Activated CD8-positive, alpha-beta memory T cell treated with anti-CD3 and anti-CD28 coated beads, Interleukin-2, amount 50 U/mL, for 1 hour (primary cell): ENCODE data around the gene NDUFA7.
"Not testable (repeated sequence)": the region's sequence is repeated elsewhere in the genome, so short reads cannot be mapped to it uniquely, and the experiment has no call there.

Experiments
- DNase-seq: peaks from one replicate; pipeline ENCODE4 v3.0.0-alpha.2; 2020; ENCODE audit errors: extremely low read depth

NDUFA7 gene

DNA sequence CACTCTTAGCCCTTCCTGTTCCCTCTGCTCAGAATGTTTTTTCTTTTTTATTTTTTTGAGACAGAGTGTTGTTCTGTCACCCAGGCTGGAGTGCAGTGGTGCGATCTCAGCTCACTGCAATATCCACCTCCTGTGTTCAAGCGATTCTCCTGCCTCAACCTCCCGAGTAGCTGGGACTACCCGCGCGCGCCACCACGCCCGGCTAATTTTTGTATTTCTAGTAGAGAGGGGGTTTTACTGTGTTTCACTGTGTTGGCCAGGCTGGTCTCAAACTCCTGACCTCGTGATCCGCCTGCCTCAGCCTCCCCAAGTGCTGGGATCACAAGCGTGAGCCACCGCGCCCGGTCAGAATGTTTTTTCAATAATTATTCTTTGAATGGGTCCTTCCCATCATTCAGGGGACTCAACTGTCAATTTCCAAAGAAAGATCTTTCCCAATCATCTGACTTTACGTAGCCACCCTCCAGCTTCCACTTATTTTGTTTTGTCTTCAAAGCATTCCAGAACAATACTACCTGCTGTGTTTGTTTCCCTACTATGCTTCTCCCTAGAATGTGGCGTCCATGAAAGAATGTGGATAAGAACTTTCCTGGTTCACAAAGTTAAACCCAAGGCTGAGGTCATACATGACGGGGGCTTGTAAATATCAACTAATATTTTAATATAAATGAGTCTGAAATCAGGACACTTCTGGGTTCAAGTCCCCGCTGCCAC is 1.2 kb downstream of the NDUFA7 start:
- no peak for DNase-seq

DNA sequence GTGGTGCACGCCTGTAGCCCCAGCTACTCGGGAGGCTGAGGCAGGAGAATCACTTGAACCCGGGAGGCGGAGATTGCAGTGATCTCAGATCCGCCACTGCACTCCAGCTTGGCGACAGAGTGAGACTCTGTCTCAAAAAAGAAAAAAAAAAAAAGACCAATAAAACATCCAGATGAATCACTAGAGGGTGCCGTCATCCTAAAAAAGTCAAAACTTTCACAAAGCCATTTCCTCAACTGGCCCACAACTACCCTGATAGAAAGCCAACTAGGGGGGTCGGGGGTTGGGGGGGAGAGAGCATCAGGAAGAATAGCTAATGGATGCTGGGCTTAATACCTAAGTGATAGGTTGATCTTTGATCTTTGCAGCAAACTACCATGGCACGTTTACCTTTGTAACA is 2.3 kb downstream of the NDUFA7 start:
- DNase-seq: not testable (repeated sequence)

DNA sequence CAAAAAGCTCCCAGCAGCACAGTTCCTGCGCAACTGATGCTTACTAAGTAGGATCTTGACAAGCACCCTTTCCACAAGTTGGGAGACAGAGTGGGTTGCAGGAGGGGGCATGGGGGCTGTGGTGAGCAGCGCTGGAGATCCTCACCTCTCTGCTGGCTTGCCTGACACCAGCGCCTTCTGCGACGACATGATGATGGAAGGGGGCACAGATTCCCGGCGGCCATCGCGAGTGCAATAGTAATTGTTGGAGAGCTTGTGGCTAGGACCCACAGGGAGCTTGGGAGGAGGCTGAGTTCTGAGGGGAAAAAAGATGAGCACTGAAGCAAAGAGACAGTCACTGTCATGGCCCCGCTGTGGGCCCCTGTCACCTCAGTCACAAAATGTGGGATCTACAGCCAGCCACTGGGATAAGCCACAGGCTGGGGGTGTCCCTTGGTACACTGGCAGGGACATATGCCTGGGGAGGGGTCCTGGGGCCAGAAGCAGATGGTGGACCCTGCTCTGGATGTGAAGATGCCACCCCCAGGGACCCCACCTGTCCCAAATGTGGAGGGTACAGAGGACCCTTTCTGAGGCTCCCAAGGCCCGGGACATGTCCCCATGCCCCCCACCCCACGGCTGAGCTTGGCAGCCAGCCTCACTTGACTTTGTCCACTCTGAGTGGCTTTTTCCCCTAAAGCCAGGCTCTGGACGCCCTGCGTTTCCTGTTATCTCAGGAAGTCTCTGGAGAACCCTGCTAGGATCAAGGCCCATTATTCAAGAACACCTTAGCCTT is 4.6 kb downstream of the NDUFA7 start:
- DNase-seq: no peak

DNA sequence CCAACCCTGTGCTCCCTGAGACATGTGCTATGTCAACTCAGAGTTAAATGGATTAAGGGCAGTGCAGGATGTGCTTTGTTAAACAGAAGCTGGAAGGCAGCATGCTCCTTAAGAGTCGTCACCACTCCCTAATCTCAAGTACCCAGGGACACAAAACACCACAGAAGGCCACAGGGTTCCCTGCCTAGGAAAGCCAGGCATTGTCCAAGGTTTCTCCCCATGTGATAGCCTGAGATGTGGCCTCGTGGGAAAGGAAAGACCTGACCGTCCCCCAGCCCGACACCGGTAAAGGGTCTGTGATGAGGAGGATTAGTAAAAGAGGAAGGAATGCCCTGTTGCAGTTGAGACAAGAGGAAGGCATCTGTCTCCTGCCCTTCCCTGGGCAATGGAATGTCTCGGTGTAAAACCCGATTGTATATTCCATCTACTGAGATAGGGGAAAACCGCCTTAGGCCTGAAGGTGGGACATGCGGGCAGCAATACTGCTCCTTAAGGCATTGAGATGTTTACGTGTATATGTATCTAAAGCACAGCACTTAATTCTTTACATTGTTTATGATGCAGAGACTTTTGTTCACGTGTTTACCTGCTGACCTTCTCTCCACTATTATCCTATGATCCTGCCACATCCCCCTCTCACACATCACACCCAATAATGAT is 6.1 kb downstream of the NDUFA7 start:
- not testable (repeated sequence) for DNase-seq

DNA sequence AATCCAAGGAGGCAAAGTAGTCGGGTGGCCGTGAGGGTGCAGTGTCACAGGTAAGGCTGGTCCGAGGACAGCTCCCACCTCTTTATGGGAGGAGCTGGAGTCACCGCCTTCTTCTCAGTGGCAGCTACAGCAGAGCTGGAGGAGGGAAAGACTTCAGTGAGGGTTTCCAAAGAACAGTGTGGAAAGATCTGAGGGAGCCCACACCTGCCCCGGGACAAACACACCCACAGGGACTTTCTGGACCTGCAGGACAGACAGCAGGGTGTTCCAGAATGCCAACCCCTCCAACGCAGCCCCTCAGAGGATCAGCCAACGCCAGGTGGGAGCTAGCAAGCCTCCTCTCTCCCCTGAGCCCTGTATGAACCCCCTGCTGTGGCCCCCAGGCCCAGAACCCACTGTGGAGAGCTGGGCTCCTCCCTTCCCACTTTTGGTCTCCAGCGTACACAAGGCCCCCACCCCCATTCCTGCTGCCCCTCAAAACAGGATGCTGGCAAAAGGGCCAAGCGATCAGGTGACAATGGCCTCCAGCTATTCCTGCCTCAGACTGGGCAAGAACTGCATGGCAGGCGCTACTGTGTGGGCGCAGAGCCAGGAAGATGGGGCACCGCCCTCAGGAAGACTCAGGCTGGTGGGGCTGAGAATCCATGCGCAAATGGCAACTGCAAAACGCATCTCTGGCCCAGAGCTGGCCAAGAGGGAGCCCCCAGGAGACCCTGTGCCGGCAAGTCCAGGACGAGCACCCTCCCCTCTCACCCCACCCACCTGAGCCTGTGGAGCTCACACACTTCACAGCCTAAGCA is 9.5 kb downstream of the NDUFA7 start:
- DNase-seq: no peak

DNA sequence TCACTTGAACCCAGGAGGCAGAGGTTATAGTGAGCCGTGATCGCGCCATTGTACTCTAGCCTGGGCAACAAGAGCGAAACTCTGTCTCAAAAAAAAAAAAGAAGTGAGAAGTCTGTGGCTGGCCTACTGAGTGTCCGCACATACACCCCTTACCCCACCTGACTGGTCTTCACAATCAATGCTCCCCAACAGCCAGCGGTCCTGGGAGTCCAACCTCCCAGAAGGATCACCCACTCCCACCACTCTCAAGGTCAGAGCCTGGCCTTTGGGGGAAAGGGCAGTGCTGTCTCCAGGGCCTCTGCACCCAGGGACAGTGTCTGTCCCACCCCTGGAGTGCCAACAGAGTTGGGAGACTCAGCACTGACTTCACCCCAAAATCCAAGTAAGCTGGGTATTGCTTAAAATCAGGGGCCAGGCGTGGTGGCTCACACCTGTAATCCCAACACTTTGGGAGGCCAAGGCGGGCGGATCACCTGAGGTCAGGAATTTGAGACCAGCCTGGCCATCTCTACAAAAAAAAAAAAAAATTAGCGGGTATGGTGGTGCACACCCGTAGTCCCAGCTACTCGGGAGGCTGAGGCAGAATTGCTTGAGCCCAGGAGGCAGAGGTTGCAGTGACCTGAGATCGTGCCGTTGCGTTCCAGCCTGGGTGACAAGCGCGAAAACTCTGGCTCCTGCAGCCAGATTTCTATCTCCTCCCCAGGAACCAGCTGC is 10.7 kb downstream of the NDUFA7 start:
- no peak for DNase-seq

DNA sequence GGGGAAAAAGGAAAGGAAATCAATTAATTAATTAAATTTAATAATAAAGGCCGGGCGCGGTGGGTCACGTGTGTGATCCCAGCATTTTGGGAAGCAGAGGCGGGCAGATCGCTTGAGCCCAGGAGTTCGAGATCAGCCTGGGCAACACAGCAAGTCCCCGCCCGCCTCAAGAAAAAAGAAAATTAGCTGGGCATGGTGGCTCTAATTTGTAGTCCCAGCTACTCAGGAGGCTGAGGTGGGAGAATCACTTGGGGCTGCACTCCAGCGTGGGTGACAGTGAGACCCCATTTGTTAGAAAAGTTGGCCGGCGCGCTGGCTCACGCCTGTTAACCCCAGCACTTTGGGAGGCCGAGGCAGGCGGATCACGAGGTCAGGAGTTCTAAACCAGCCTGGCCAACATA is 12.3 kb downstream of the NDUFA7 start:
- no peak for DNase-seq

DNA sequence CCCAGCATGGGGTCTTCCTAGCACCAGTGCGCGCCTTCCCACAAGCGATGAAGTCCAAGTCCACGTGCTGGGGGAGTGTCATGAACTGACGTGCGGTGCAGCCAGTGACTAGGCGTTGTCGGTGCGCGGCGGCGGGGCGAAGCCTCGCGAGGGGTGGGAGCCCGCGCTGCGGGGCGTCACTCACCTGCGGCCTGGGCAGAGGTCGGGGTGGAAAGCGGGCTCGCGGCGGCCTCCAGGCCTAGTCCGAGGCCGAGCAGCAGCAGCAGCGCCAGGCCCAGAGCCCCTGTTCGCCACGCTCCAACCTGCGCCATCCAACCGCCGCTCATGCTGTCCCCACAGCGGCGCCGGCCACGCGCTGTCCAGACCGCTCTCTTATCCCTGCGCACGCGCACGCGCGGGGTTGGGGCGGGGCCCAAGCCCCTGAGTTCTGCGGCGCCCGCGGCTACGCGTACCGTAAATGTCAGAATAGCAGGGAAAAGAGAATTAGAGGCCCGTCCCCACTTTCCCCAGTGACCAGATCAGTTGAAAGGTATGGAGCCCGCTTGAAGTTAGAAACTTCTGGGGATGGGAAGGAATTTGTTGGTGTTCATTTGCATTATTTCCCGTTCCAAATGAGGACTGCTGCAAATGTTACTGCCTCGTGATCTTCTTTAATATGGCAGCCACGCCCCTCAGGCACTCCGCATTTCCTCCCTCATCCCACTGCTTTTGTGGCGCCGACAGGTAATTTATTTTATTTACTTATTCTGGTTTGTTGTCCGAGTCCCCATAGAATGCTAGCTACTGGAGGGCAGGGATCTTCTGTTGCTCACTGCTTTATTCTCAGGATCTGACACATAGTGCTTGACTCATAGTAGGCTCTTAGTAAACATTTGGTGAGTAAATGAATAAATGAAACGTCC is 13.0 kb downstream of the NDUFA7 start, which contains the start of gene CD320:
Gene CD320, minus strand, starts transcription at position 394 of the 902 bp plus-strand sequence. Its CDS starts 68 bp downstream, at position 326.
- DNase-seq: no peak

DNA sequence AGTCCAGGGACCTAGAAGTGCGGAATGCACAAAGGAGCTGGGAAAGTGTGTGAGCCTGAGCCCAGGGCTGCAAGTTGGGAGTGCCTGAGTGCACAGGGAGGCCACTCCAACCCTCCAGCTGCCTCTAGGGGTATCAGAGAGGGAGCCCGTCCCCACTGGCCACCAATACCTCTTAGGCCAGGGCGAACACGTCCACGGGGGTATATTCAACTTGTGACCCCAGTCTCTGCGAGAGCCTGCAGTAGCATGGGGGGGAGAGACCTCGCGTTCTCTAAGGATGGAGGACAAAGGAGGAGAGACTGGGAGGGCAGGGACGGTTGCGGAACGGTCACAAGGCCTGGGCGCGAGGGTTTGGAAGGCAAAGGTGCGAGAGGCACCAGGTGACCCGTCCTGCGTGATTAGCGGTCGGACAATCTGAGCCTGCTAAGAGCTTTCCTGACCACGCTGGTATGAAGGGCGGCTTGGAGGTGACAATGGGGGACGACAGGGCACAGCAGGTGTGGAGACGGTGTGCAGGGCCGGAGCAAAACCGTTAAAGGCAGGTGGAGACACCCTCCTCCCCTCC is 13.7 kb downstream of the NDUFA7 start:
- no peak for DNase-seq

DNA sequence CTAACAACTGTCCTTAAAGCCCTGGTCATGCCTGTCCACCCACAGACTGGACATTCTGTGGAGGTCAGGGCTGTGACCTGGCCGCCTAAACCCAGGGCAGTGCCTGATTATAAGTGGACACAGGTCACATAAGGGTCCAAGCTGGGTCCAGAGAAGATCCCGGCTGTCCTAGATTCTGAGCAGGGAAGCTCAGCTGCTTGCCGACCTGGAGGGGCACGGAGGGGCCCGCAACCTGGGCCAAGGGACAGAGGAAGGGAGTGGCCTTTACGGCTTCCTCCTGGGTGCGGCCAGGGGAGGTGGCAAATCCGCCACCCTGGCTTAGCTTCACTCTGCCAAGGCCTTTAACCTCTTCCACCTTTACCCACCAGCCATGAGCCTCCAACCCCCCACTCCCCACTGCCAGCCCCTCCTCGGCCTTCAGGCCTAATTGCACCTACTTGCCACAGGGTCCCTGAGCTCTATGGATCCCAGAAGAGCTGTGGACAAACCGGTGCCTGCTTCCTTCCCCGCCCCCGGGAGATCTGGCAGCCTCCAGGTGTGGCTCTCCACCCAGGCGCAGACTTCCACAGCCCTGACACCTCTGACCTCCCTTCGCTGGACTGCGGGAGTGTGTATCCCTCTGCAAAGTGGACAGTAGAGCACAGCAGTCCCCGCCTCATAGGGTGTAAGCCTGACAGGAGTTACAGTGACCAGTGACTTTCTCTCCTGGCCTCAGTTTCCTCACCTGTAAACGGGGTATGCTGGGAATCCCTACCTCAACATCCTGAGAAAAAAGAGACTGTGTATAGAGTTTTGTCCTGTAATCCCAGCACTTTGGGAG is 14.7 kb downstream of the NDUFA7 start:
- DNase-seq: no peak

DNA sequence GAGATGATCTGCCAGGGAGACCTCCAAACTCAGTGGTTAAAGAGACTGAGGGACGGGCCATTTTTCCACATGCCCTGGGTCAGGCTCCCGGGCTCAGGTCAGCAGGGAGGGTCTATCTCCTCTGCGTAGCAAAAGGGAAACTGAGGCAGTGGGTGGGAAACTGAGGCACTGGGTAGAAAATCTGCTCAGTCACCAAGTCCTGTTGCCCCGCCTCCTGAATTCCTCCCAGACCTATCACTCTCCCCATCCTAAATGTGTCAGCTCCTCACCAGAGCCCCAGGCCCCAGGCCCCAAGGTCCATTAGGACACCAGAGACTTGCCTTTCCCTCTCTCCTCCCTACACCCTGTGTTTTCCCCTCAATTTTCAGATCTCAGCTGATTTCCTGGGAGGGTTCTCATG is 15.4 kb downstream of the NDUFA7 start:
- DNase-seq: no peak

DNA sequence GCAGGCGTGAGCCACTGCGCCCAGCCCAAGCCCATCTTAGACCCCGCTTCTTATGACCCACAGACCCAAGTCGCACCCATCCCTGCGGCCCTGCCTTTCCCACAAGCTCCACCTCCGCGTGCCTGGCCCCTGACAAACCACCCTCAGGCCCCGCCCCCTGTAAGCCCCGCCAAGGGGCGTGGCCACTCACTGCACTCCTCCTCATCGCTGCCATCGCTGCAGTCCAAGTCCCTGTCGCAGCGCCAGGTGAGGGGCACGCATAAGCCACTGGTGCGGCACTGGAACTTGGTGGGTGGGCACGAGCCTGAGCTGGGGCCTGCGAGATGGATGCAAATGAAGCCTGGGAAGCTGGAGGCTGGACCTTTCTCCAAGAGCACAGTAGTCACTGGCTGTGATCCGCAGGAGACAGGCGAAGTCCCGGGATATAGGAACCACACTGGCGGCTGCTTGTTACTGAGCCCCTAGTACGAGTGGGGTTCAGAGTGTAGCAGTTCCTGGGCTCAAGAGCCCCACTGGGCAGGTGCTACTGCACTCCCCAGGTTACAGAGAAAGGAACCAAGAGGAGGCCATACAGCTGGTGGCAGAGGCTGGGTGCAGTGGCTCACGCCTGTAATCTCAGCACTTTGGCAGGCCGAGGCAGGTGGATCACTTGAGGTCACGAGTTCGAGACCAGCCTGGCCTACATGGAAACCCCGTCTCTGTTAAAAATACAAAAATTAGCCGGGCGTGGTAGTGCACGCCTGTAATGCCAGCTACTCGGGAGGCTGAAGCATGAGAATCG is 16.1 kb downstream of the NDUFA7 start:
- no peak for DNase-seq

DNA sequence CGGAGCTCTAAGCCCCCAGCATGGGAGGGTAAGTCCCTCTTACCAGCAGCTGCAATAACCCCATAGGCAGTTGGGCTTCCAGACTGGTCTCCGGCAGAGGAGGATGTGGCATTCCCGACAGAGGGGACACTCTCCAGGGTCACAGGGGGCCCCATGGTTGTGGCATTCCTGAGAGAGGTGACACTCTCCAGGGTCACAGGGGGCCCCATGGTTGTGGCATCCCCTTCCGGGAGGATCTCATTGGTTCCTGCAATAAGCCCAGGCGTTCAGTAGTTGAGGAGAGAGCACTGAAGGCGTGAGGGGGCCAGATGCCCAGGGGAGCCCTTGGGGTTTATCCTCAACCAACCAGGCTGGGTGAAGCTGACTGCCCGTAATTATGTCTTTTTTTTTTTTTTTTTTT is 18.4 kb downstream of the NDUFA7 start:
- DNase-seq: no peak

DNA sequence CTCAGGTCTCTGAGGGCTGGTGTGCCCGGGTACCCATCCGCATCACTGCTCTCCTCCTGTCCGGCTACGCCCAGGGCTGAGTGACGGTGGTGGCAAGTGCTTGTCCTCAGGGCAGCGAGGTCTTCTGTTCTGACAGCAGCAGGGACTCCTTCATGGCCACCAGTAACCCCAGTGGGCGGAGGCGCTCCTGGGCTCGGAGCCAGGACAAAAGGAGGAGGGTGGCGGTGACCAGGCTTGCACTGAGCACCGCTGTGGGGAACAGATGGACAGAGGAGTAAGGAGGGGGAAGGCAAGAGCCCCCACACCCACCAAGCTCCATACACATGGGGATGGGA is 18.9 kb downstream of the NDUFA7 start:
- DNase-seq: no peak

DNA sequence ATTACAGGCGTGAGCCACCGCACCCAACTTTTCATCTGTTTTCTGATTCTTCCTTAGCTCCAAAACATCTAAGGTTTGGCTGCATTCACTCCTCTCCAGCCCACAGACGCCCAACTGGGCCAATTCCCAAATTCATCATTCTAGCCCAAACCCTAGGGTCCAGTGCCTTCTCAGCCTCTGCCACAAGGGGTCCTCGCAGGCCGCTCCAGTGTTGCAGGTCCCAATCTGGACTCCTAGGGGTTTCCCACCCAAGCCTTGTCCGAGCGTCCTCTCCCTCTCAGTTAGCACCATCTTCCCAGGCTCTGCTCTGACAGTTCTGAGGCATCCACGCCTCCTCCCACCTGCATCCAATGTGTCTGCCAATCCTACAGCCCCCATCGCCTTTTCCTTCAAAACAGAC is 29.8 kb downstream of the NDUFA7 start:
- not testable (repeated sequence) for DNase-seq

DNA sequence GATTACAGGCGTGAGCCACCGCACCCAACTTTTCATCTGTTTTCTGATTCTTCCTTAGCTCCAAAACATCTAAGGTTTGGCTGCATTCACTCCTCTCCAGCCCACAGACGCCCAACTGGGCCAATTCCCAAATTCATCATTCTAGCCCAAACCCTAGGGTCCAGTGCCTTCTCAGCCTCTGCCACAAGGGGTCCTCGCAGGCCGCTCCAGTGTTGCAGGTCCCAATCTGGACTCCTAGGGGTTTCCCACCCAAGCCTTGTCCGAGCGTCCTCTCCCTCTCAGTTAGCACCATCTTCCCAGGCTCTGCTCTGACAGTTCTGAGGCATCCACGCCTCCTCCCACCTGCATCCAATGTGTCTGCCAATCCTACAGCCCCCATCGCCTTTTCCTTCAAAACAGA is 44.7 kb downstream of the NDUFA7 start:
- DNase-seq: not testable (repeated sequence)

DNA sequence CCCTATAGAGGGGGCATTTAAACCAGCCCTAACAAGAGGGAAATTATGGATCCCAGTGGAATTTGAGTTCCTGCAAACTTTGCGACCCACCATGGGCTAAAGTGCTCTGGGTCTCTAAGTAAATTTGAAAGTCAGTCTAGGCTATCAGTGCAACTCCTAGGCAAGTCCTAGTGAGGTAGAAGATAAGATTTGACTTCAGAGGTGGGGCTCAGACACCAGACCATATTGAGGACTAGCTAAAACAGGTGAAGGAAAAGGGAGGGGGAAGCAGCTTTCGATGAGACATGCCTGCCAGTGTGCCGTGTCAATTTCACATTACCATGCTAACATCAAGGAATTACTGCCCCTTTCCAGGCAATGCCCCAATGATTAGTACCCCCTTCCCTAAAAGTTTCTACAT is 51.5 kb downstream of the NDUFA7 start:
- DNase-seq: no peak

DNA sequence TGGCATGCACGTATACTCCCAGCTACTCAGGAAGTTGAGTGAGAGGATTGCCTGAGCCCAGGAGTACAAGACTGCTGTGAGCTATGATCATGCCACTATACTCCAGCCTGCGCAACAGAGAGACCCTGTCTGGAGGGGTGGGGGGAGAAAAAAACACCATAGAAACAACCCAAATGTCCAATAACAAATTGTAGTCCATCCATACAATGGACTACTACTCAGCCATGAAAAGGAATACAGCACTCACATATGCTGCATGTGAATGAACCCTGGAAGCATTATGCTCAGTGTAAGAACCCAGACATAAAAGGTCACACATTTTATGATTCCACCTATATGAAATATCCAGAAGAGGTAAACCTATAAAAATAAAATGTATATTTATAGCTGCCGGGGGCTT is 55.3 kb downstream of the NDUFA7 start:
- no peak for DNase-seq
